ENCODE measurements around the gene SLC6A16.
"Not testable (repeated sequence)": the region's sequence is repeated elsewhere in the genome, so short reads cannot be mapped to it uniquely, and the experiment has no call there.

Gene SLC6A16

GRCh38 chr19:49295208-49295880, 29.6 kb downstream of the SLC6A16 start:
- no peak for TF ChIP-seq CTCF (IDR thresholded peaks at IDR 0.05; ENCODE audit: extremely low read depth, insufficient read depth, missing control alignments)
- in situ Hi-C loops (cut with MboI; ENCODE audit: low pct_unique_long_range_greater_than_20kb, low sequenced_read_pairs, unreplicated experiment): no loop called here
- DNase-seq (ENCODE audit: low spot score): no peak

DNA sequence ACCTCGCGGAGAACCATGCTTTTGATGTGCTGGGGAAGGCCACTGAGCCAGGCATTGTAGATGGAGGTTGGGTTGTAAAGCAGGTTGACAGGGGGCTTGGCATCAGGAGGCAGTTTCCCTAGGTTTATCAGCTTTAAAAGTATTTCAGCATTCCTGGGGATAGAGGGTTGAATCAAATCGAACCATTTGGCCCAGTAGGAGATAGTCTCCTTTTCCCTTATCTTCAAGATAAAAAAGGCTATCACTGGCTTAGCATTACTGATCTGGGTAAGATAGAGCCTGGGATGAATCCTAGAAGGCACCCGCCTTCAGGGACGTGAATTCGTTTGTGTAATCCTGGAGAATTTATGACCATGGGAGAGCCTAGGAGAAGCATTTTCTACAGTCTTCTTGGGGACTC, 30.6 kb downstream of the SLC6A16 start:
- TF ChIP-seq CTCF (IDR thresholded peaks at IDR 0.05; ENCODE audit: extremely low read depth, insufficient read depth, missing control alignments): no peak
- DNase-seq (ENCODE audit: low spot score): no peak

GRCh38 chr19:49290517-49290916, 34.5 kb downstream of the SLC6A16 start:
- DNase-seq (ENCODE audit: low spot score): no peak
- no peak for TF ChIP-seq CTCF (IDR thresholded peaks at IDR 0.05; ENCODE audit: extremely low read depth, insufficient read depth, missing control alignments)
- in situ Hi-C loops (cut with MboI; ENCODE audit: low pct_unique_long_range_greater_than_20kb, low sequenced_read_pairs, unreplicated experiment): no loop called here

More for the DNA sequence above, 30.6 kb downstream of the SLC6A16 start:
- in situ Hi-C loops (cut with MboI; ENCODE audit: low pct_unique_long_range_greater_than_20kb, low sequenced_read_pairs, unreplicated experiment): no loop called here

GRCh38 chr19:49289286-49289685, 35.7 kb downstream of the SLC6A16 start:
- DNase-seq (ENCODE audit: low spot score); in situ Hi-C loops (cut with MboI; ENCODE audit: low pct_unique_long_range_greater_than_20kb, low sequenced_read_pairs, unreplicated experiment): not testable (repeated sequence)

DNA sequence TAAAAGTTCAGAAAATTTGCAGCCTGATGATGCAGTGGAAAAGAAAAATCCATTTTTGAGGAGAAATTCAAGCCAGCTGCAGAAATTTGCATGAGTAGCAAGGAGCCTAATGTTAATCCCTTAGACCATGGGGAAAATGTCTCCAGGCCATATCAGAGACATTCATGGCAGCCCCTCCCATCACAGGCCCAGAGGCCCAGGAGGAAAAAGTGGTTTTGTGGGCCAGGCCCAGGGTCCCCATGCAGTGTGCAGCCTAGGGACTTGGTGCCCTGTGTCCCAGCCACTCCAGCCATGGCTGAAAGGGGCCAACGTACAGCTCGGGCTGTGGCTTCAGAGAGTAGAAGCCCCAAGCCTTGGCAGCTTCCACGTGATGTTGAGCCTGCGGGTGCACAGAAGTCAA, 36.8 kb downstream of the SLC6A16 start:
- in situ Hi-C loops (cut with MboI; ENCODE audit: low pct_unique_long_range_greater_than_20kb, low sequenced_read_pairs, unreplicated experiment); DNase-seq (ENCODE audit: low spot score): not testable (repeated sequence)

- no peak for TF ChIP-seq CTCF (IDR thresholded peaks at IDR 0.05; ENCODE audit: extremely low read depth, insufficient read depth, missing control alignments)
- DNase-seq (ENCODE audit: low spot score): no peak
- in situ Hi-C loops (cut with MboI; ENCODE audit: low pct_unique_long_range_greater_than_20kb, low sequenced_read_pairs, unreplicated experiment): no loop called here
Measured at GRCh38 chr19:49287141-49287770, 37.7 kb downstream of the SLC6A16 start.

GRCh38 chr19:49282184-49282583, 42.8 kb downstream of the SLC6A16 start:
- TF ChIP-seq CTCF (IDR thresholded peaks at IDR 0.05; ENCODE audit: extremely low read depth, insufficient read depth, missing control alignments): no peak
- DNase-seq (ENCODE audit: low spot score): no peak
- in situ Hi-C loops (cut with MboI; ENCODE audit: low pct_unique_long_range_greater_than_20kb, low sequenced_read_pairs, unreplicated experiment): no loop called here
